GM20000 (cell line): Measurements from ENCODE around the gene NRG3.
"Not testable (repeated sequence)": the region's sequence is repeated elsewhere in the genome, so short reads cannot be mapped to it uniquely, and the experiment has no call there.

Source experiments
- DNase-seq: peaks from one replicate; pipeline ENCODE4 v3.0.0; 2012; ENCODE audit warnings: low spot score
- CTCF ChIP-seq: IDR thresholded peaks from 2 replicates; pipeline ENCODE4 v1.5.1; 2012; ENCODE audit warnings: mild to moderate bottlenecking, control low read depth; ENCODE audit errors: extremely low read depth, missing control alignments

The NRG3 gene

GRCh38 chr10:82027711-82028110, 152.7 kb downstream of the NRG3 start:
- no peak for TF ChIP-seq CTCF
- no peak for DNase-seq

GRCh38 chr10:82037076-82037475, 162.1 kb downstream of the NRG3 start:
- no peak for TF ChIP-seq CTCF
- no peak for DNase-seq

- TF ChIP-seq CTCF = no peak
- DNase-seq = no peak
Observed at GRCh38 chr10:82038587-82038986, 163.6 kb downstream of the NRG3 start.

GRCh38 chr10:82040336-82040735, 165.3 kb downstream of the NRG3 start:
- DNase-seq = no peak
- no peak for TF ChIP-seq CTCF

- no peak for TF ChIP-seq CTCF
- no peak for DNase-seq
Observed at GRCh38 chr10:82041018-82041417, 166.0 kb downstream of the NRG3 start.

GRCh38 chr10:82056391-82056790, 181.4 kb downstream of the NRG3 start:
- no peak for TF ChIP-seq CTCF
- no peak for DNase-seq

- not testable (repeated sequence) for DNase-seq
Observed at GRCh38 chr10:82067192-82067591, 192.2 kb downstream of the NRG3 start.

- DNase-seq = no peak
- no peak for TF ChIP-seq CTCF
Observed at GRCh38 chr10:82068501-82068900, 193.5 kb downstream of the NRG3 start.
